HepG2 (cell line): ENCODE data around the gene SLC11A1. TPM values are rescaled to one million over a fixed set of nuclear protein-coding genes. Genes with fewer than 3 reads are reported as not detected.

Experiments used
- ATAC-seq: fragments of 200-7000 bp; cut with Tn5 transposase; 3 replicates; pipeline ENCODE4 v1.9.1; 2020; ENCODE audit warnings: mild to moderate bottlenecking, moderate library complexity
- BruUV-seq: library from RNA; stranded (reverse); fragments of 400-500 nt; replicated peaks from 2 replicates; lab custom pipeline; 2021; lab: Mats Ljungman, UMichigan
- CTCF ChIA-PET: fragments of 300-600 bp; formaldehyde crosslinking; extraction: SDS; loops from one replicate; lab custom pipeline; 2021; ENCODE audit warnings: low total read pairs, inconsistent platforms, low intra/inter-chr PET ratio; lab: Yijun Ruan, JAX
- POLR2A ChIA-PET: fragments of 350-600 bp; sonication (Branson Sonifier 250); formaldehyde crosslinking; loops from one replicate; lab custom pipeline; 2020; ENCODE audit warnings: antibody characterized with exemption, inconsistent platforms; lab: Yijun Ruan, JAX
- DNase-seq: peaks from one replicate; pipeline ENCODE4 v3.0.0-alpha.2; 2015; ENCODE audit warnings: low spot score
- FAIRE-seq: peaks from 3 replicates; lab custom pipeline; 2011; peaks lifted over from hg19 to GRCh38; lab: Jason Lieb, UNC
- H2AFZ ChIP-seq: one replicate; pipeline ENCODE4 v1.6.1; 2011; ENCODE audit warnings: low read length, inconsistent platforms
- H3K27ac ChIP-seq: fragments of 300-600 bp; 3 replicates; pipeline ENCODE4 v1.8.0; 2011; ENCODE audit warnings: mixed run types, mild to moderate bottlenecking, mixed read lengths, low read length, inconsistent platforms; ENCODE audit not compliant: insufficient read depth; ENCODE audit errors: extremely low read length
- H3K27me3 ChIP-seq, 2 experiments: fragments of 200-600 bp in 1 of 2; 2 replicates in 1 of 2; 3 replicates in 1 of 2; pipeline versions ENCODE4 v1.6.0 to v1.8.0; 2011; ENCODE audit warnings: low read length in 2 of 2, mild to moderate bottlenecking in 2 of 2, moderate library complexity in 2 of 2, inconsistent platforms in 1 of 2; ENCODE audit not compliant: insufficient read depth in 2 of 2, control insufficient read depth in 1 of 2
- H3K36me3 ChIP-seq, 2 experiments: fragments of 200-600 bp in 1 of 2; replicated peaks in 1 of 2; 2 replicates in 1 of 2; 3 replicates in 1 of 2; pipeline versions ENCODE4 v1.5.1 to v1.8.0; 2011; ENCODE audit warnings: low read length in 2 of 2, inconsistent platforms in 1 of 2; ENCODE audit not compliant: insufficient read depth in 2 of 2, control insufficient read depth in 1 of 2
- H3K4me1 ChIP-seq: 2 replicates; pipeline ENCODE4 v1.5.1; 2012; ENCODE audit warnings: low read length, inconsistent platforms; ENCODE audit not compliant: insufficient read depth
- H3K4me2 ChIP-seq: 2 replicates; pipeline ENCODE4 v1.6.0; 2011; ENCODE audit warnings: low read depth, low read length, inconsistent platforms
- H3K4me3 ChIP-seq, 3 experiments: fragments of 200-600 bp in 1 of 3; sonication (generic), shearing (Covaris generic) in 1 of 3; replicated peaks in 1 of 3; 2 replicates each; pipeline ENCODE4 v1.5.1; 2011 to 2016; ENCODE audit warnings: low read length in 3 of 3, inconsistent platforms in 2 of 3, low read depth in 2 of 3, mild to moderate bottlenecking in 2 of 3, control low read depth in 1 of 3, mixed read lengths in 1 of 3; ENCODE audit not compliant: insufficient read depth in 1 of 3
- H3K79me2 ChIP-seq: one replicate; pipeline ENCODE4 v1.6.1; 2011; ENCODE audit warnings: low read length, inconsistent platforms; ENCODE audit not compliant: insufficient read depth
- H3K9ac ChIP-seq: 2 replicates; pipeline ENCODE4 v1.6.0; 2011; ENCODE audit warnings: mild to moderate bottlenecking, low read depth, low read length, inconsistent platforms; ENCODE audit not compliant: insufficient read depth
- H3K9me3 ChIP-seq: 2 replicates; pipeline ENCODE4 v1.5.1; 2012; ENCODE audit warnings: mild to moderate bottlenecking, low read length
- H4K20me1 ChIP-seq: 2 replicates; pipeline ENCODE4 v1.6.0; 2011; ENCODE audit warnings: inconsistent platforms, mild to moderate bottlenecking, low read length, moderate library complexity; ENCODE audit not compliant: insufficient read depth
- ATF7 ChIP-seq, 2 experiments: fragments of 450-650 bp in 1 of 2; sonication (generic) in 1 of 2; formaldehyde crosslinking in 1 of 2; IDR thresholded peaks; 2 replicates each; pipeline versions ENCODE4 v1.4.0 to v1.6.1; 2016 to 2020; ENCODE audit warnings: antibody characterized with exemption in 1 of 2, mild to moderate bottlenecking in 1 of 2, missing genetic modification reagents in 1 of 2
- HNRNPK ChIP-seq: fragments of 200-400 bp; formaldehyde crosslinking; IDR thresholded peaks from 2 replicates; pipeline ENCODE4 v1.6.1; 2018; ENCODE audit warnings: low read length, low read depth, moderate library complexity, mild to moderate bottlenecking; ENCODE audit not compliant: poor library complexity, severe bottlenecking
- HNRNPL ChIP-seq: fragments of 200-400 bp; formaldehyde crosslinking; IDR thresholded peaks from 2 replicates; pipeline ENCODE4 v1.6.1; 2017; ENCODE audit warnings: mild to moderate bottlenecking, low read depth, low read length
- HOXA5 ChIP-seq: sonication (generic); formaldehyde crosslinking; IDR thresholded peaks from 2 replicates; pipeline ENCODE4 v1.4.0; 2020; ENCODE audit warnings: missing genetic modification reagents
- ISX ChIP-seq: sonication (generic); formaldehyde crosslinking; conservative IDR thresholded peaks from 2 replicates; pipeline ENCODE4 v1.5.0; 2020; ENCODE audit warnings: missing genetic modification reagents
- NR2F2 ChIP-seq: IDR thresholded peaks from 2 replicates; pipeline ENCODE4 v1.6.1; 2012; ENCODE audit warnings: low read depth, inconsistent platforms, borderline replicate concordance
- SUZ12 ChIP-seq: fragments of 150-350 bp; IDR thresholded peaks from 2 replicates; pipeline ENCODE4 v1.6.1; 2014; ENCODE audit warnings: low read depth, low read length
- TGIF2 ChIP-seq: IDR thresholded peaks from 2 replicates; pipeline ENCODE4 v1.6.1; 2016; ENCODE audit warnings: control low read depth, missing compliant biosample characterization
- ZNF557 ChIP-seq: sonication (generic); formaldehyde crosslinking; IDR thresholded peaks from 2 replicates; pipeline ENCODE4 v1.4.0; 2020; ENCODE audit warnings: missing genetic modification reagents
- in situ Hi-C: cut with HindIII; loops from 2 replicates; pipeline ENCODE4 v1.10.0; 2017; ENCODE audit warnings: low pct_unique_long_range_greater_than_20kb; ENCODE audit not compliant: extremely low pct_ligation_motif_present
- intact Hi-C: fragments of 100-400 bp; cut with micrococcal nuclease; formaldehyde crosslinking; loops from one replicate; pipeline ENCODE4 v1.10.0; 2022; ENCODE audit not compliant: unreplicated experiment
- polyA plus RNA-seq, 8 experiments: library from polyadenylated mRNA; depleted of rRNA in 3 of 8; stranded (reverse) in 7 of 8; unstranded in 1 of 8; fragments of >200 nt; fragmentation: Illumina TruSeq in 4 of 8; extraction: Trizol in 4 of 8; gene quantifications; 2 replicates each; pipeline versions ENCODE4 v1.2.1 to v1.2.3, GENCODE V29; 2011 to 2016; ENCODE audit warnings: low read depth in 4 of 8, missing spikeins in 1 of 8, mixed read lengths in 1 of 8; ENCODE audit not compliant: insufficient read depth in 1 of 8
- total RNA-seq, 5 experiments: library from RNA; depleted of rRNA; stranded (reverse); fragments of >200 nt; fragmentation: Illumina TruSeq; extraction: Trizol; gene quantifications; 2 replicates each; pipeline ENCODE4 v1.2.3, GENCODE V29; 2016; ENCODE audit warnings: low read depth in 1 of 5
- TF ChIP-seq, protein P1 (sequence below): sonication (generic); formaldehyde crosslinking; IDR thresholded peaks from 2 replicates; pipeline ENCODE4 v1.8.0; 2022; ENCODE audit warnings: mild to moderate bottlenecking, missing genetic modification reagents
- TF ChIP-seq, protein P2 (sequence below): sonication (generic); formaldehyde crosslinking; IDR thresholded peaks from 2 replicates; pipeline ENCODE4 v1.5.0; 2020; ENCODE audit warnings: missing genetic modification reagents
- TF ChIP-seq, protein P3 (sequence below): sonication (generic); formaldehyde crosslinking; IDR thresholded peaks from 2 replicates; pipeline ENCODE4 v1.5.0; 2020; ENCODE audit warnings: mild to moderate bottlenecking, missing genetic modification reagents, borderline replicate concordance

Gene SLC11A1
- total and polyA plus RNA-seq, 2 of the 13 experiments (the other 11 are each of a cell fraction or from before 2014, with no cell fraction given) = 0.33 to 2.3 TPM

DNA sequence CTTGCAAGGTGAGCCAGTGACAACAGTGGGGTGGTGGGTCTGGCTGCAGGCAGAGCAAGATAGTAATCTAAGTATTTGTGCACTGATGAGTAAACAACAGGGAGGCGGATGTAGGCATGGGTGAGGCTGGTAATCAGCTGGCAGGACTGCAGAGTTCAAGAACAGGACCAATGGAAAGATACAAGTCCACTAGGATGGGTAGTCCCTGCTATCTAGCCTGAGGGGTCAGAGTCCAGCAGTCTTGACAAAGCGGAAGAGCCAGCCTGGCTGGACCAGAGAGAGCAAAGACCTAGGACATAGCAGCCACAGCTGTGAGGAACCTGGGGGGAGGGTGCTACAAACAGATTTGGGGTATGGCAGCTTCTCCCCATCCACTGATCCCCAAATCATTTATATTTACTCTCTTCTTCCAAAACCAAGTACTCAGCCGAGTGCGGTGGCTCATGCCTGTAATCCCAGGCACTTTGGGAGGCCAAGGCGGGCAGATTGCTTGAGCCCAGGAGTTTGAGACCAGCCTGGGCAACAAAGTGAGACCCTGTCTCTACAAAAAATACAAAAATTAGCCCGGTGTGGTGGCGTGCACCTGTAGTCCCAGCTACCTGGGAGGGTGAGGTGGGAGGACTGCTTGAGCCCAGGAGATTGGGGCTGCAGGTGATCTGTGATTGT is 62.8 kb downstream of the SLC11A1 start (continued):
- TF ChIP-seq, protein P1, sequence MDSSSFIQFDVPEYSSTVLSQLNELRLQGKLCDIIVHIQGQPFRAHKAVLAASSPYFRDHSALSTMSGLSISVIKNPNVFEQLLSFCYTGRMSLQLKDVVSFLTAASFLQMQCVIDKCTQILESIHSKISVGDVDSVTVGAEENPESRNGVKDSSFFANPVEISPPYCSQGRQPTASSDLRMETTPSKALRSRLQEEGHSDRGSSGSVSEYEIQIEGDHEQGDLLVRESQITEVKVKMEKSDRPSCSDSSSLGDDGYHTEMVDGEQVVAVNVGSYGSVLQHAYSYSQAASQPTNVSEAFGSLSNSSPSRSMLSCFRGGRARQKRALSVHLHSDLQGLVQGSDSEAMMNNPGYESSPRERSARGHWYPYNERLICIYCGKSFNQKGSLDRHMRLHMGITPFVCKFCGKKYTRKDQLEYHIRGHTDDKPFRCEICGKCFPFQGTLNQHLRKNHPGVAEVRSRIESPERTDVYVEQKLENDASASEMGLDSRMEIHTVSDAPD (CRISPR knock-in tag) = peak; percentile 97
- peak; percentile 89 for TF ChIP-seq HOXA5 (CRISPR knock-in tag)
- TF ChIP-seq TGIF2 (CRISPR knock-in tag) = peak; percentile 22; the same call in 1 of the 2 replicates
- TF ChIP-seq NR2F2 = peak; percentile 84
- TF ChIP-seq, all 625 proteins: peak for 338

DNA sequence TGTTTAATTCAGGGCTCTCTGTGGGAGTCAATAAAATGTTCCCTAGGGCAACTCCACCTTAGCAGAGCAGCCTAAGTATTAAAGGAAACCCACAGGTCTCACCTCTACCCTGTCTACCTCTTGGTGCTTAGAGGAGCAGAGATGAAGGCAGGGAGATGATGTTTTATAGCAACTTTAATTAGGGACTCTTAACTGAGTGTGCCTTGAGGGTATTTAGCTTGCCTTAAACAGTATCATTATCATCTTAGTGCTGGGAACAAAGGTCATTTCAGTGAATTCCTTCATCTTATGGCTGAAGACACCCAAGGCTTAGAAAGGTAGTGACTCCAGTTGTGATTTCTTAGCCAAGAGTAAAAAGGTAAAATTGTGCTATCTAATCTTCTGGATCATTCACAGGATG is 63.5 kb downstream of the SLC11A1 start:
- peaks cover 73% of the 10 kb centered on the region for H3K4me1 ChIP-seq
- H3K4me3 ChIP-seq = no peak overlapping the region
- peak overlapping the region; percentile 67 for H3K27ac ChIP-seq
- POLR2A ChIA-PET = interaction anchor here (0.8 to 3.5 kb wide), 6 partner anchors 19 to 152 kb away, joined by 3 to 36 read pairs (median 4); partner anchors contain the start of genes CTDSP1 and VIL1
- in situ Hi-C loops (no loop called here), intact Hi-C loops (loop anchor here (2.0 kb wide), 2 partner anchors 27 to 39 kb away; partner anchors contain the start of gene VIL1)
- peak overlapping the region; percentile 43; the same call in 1 of the 2 replicates for H3K4me2 ChIP-seq
- no peaks in the 10 kb centered on the region for H4K20me1 ChIP-seq
- H3K27me3 ChIP-seq = no peaks in the 10 kb centered on the region
- FAIRE-seq (no peak), DNase-seq (no peak), ATAC-seq (no peak)
- CTCF ChIA-PET = no interaction called here
- no peaks in the 10 kb centered on the region for H3K9me3 ChIP-seq
- peak overlapping the region; percentile 27 for H3K9ac ChIP-seq
- H3K79me2 ChIP-seq = no peaks in the 10 kb centered on the region
- H3K36me3 ChIP-seq = peaks cover 24 to 79% of the 10 kb centered on the region in 2 experiments
- no TSS peak for BruUV-seq
- no peak overlapping the region for H2AFZ ChIP-seq
- TF ChIP-seq ATF7 (IDR thresholded peaks at IDR 0.05) (no peak), ATF7 (CRISPR knock-in tag; IDR thresholded peaks at IDR 0.05) (no peak), ISX (no peak), HNRNPL (no peak), HNRNPK (no peak), ZNF557 (CRISPR knock-in tag) (no peak), SUZ12 (no peak)
- TF ChIP-seq, protein P2, sequence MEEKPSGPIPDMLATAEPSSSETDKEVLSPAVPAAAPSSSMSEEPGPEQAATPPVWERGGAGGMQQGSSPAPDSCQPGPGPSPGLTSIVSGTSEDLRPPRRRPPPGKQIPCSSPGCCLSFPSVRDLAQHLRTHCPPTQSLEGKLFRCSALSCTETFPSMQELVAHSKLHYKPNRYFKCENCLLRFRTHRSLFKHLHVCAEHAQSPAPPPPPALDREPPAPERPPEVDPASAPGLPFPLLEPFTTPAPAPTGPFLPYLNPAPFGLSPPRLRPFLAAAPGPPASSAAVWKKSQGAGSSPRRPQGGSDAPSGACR = no peak
- TF ChIP-seq, protein P3, sequence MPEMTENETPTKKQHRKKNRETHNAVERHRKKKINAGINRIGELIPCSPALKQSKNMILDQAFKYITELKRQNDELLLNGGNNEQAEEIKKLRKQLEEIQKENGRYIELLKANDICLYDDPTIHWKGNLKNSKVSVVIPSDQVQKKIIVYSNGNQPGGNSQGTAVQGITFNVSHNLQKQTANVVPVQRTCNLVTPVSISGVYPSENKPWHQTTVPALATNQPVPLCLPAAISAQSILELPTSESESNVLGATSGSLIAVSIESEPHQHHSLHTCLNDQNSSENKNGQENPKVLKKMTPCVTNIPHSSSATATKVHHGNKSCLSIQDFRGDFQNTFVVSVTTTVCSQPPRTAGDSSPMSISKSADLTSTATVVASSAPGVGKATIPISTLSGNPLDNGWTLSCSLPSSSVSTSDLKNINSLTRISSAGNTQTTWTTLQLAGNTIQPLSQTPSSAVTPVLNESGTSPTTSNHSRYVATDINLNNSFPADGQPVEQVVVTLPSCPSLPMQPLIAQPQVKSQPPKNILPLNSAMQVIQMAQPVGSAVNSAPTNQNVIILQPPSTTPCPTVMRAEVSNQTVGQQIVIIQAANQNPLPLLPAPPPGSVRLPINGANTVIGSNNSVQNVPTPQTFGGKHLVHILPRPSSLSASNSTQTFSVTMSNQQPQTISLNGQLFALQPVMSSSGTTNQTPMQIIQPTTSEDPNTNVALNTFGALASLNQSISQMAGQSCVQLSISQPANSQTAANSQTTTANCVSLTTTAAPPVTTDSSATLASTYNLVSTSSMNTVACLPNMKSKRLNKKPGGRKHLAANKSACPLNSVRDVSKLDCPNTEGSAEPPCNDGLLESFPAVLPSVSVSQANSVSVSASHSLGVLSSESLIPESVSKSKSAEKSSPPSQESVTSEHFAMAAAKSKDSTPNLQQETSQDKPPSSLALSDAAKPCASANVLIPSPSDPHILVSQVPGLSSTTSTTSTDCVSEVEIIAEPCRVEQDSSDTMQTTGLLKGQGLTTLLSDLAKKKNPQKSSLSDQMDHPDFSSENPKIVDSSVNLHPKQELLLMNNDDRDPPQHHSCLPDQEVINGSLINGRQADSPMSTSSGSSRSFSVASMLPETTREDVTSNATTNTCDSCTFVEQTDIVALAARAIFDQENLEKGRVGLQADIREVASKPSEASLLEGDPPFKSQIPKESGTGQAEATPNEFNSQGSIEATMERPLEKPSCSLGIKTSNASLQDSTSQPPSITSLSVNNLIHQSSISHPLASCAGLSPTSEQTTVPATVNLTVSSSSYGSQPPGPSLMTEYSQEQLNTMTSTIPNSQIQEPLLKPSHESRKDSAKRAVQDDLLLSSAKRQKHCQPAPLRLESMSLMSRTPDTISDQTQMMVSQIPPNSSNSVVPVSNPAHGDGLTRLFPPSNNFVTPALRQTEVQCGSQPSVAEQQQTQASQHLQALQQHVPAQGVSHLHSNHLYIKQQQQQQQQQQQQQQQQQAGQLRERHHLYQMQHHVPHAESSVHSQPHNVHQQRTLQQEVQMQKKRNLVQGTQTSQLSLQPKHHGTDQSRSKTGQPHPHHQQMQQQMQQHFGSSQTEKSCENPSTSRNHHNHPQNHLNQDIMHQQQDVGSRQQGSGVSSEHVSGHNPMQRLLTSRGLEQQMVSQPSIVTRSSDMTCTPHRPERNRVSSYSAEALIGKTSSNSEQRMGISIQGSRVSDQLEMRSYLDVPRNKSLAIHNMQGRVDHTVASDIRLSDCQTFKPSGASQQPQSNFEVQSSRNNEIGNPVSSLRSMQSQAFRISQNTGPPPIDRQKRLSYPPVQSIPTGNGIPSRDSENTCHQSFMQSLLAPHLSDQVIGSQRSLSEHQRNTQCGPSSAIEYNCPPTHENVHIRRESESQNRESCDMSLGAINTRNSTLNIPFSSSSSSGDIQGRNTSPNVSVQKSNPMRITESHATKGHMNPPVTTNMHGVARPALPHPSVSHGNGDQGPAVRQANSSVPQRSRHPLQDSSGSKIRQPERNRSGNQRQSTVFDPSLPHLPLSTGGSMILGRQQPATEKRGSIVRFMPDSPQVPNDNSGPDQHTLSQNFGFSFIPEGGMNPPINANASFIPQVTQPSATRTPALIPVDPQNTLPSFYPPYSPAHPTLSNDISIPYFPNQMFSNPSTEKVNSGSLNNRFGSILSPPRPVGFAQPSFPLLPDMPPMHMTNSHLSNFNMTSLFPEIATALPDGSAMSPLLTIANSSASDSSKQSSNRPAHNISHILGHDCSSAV (CRISPR knock-in tag) = no peak
